IMR-90 (cell line): ENCODE results near the gene ZNF701. TPM values are rescaled to one million over a fixed set of nuclear protein-coding genes. Genes with fewer than 3 reads are reported as not detected.

Source experiments
- ATAC-seq: fragments of 200-7000 bp; cut with Tn5 transposase; 2 replicates; pipeline ENCODE4 v1.9.1; 2020; ENCODE audit warnings: low read depth, mild to moderate bottlenecking, moderate library complexity
- BruUV-seq: library from RNA; stranded (reverse); fragments of 400-500 nt; replicated peaks from 2 replicates; lab custom pipeline; 2021; lab: Mats Ljungman, UMichigan
- CTCF ChIA-PET: fragments of 300-600 bp; formaldehyde crosslinking; extraction: SDS; loops from one replicate; lab custom pipeline; 2021; ENCODE audit warnings: antibody characterized with exemption; lab: Yijun Ruan, JAX
- POLR2A ChIA-PET: fragments of 300-600 bp; sonication (Branson Sonifier 250); formaldehyde crosslinking; loops from one replicate; lab custom pipeline; 2022; ENCODE audit warnings: antibody characterized with exemption; ENCODE audit not compliant: unreplicated experiment; lab: Charles Lee
- DNase-seq: peaks from one replicate; pipeline ENCODE4 v3.0.0; 2013
- H2AFZ ChIP-seq: replicated peaks from 2 replicates; pipeline ENCODE3; 2013; ENCODE audit warnings: low read length, mild to moderate bottlenecking; ENCODE audit not compliant: poor library complexity
- H2AK5ac ChIP-seq: 2 replicates; pipeline ENCODE4 v1.6.1; 2013; ENCODE audit warnings: low read depth, low read length, inconsistent platforms
- H2AK9ac ChIP-seq: replicated peaks from 2 replicates; pipeline ENCODE3; 2013; ENCODE audit warnings: mild to moderate bottlenecking, low read depth, low read length, moderate library complexity; ENCODE audit not compliant: poor library complexity
- H2BK120ac ChIP-seq: 2 replicates; pipeline ENCODE4 v1.6.1; 2013; ENCODE audit warnings: low read depth, low read length, inconsistent platforms
- H2BK15ac ChIP-seq: 3 replicates; pipeline ENCODE4 v1.6.1; 2013; ENCODE audit warnings: low read depth, low read length, inconsistent platforms
- H2BK20ac ChIP-seq: 2 replicates; pipeline ENCODE4 v1.6.1; 2013; ENCODE audit warnings: low read depth, mild to moderate bottlenecking, inconsistent platforms, low read length, moderate library complexity
- H2BK5ac ChIP-seq: 2 replicates; pipeline ENCODE4 v1.6.1; 2013; ENCODE audit warnings: mild to moderate bottlenecking, low read depth, low read length, inconsistent platforms; ENCODE audit not compliant: poor library complexity, severe bottlenecking
- H3K14ac ChIP-seq: replicated peaks from 2 replicates; pipeline ENCODE4 v1.6.1; 2013; ENCODE audit warnings: low read depth, low read length, inconsistent platforms
- H3K18ac ChIP-seq: 2 replicates; pipeline ENCODE4 v1.6.1; 2013; ENCODE audit warnings: low read depth, low read length, control low read depth
- H3K23ac ChIP-seq: 2 replicates; pipeline ENCODE4 v1.6.1; 2013; ENCODE audit warnings: low read depth, low read length, inconsistent platforms
- H3K27ac ChIP-seq: 2 replicates; pipeline ENCODE4 v1.5.1; 2013; ENCODE audit warnings: mild to moderate bottlenecking, control low read depth, low read length; ENCODE audit not compliant: insufficient read depth
- H3K27me3 ChIP-seq: 2 replicates; pipeline ENCODE4 v1.6.1; 2013; ENCODE audit warnings: low read length; ENCODE audit not compliant: control insufficient read depth, insufficient read depth
- H3K36me3 ChIP-seq: 2 replicates; pipeline ENCODE4 v1.6.1; 2013; ENCODE audit warnings: low read length, mixed read lengths; ENCODE audit not compliant: control insufficient read depth, insufficient read depth
- H3K4ac ChIP-seq: 2 replicates; pipeline ENCODE4 v1.6.1; 2013; ENCODE audit warnings: low read depth, low read length, inconsistent platforms
- H3K4me1 ChIP-seq: 2 replicates; pipeline ENCODE4 v1.6.1; 2013; ENCODE audit warnings: low read length, mixed read lengths; ENCODE audit not compliant: control insufficient read depth, insufficient read depth
- H3K4me2 ChIP-seq: 2 replicates; pipeline ENCODE4 v1.6.1; 2013; ENCODE audit warnings: low read depth, mild to moderate bottlenecking, control low read depth, low read length, moderate library complexity
- H3K4me3 ChIP-seq: 2 replicates; pipeline ENCODE4 v1.5.1; 2013; ENCODE audit warnings: low read depth, mild to moderate bottlenecking, control low read depth, low read length, moderate library complexity; ENCODE audit not compliant: insufficient read depth
- H3K56ac ChIP-seq: 2 replicates; pipeline ENCODE4 v1.6.1; 2013; ENCODE audit warnings: low read length, inconsistent platforms; ENCODE audit not compliant: insufficient read depth; ENCODE audit errors: extremely low read depth
- H3K79me1 ChIP-seq, 2 experiments: 2 replicates each; pipeline ENCODE4 v1.6.1; 2013; ENCODE audit warnings: low read length in 2 of 2, inconsistent platforms in 1 of 2, low read depth in 1 of 2
- H3K9ac ChIP-seq: 2 replicates; pipeline ENCODE4 v1.6.1; 2013; ENCODE audit warnings: low read depth, low read length, control low read depth
- H3K9me1 ChIP-seq: 2 replicates; pipeline ENCODE4 v1.6.1; 2013; ENCODE audit warnings: low read length, inconsistent platforms; ENCODE audit not compliant: insufficient read depth
- H3K9me3 ChIP-seq: 2 replicates; pipeline ENCODE4 v1.6.1; 2013; ENCODE audit warnings: low read length; ENCODE audit not compliant: control insufficient read depth, insufficient read depth
- H4K20me1 ChIP-seq: 2 replicates; pipeline ENCODE4 v1.6.1; 2013; ENCODE audit warnings: low read length, inconsistent platforms; ENCODE audit not compliant: insufficient read depth
- H4K5ac ChIP-seq: 2 replicates; pipeline ENCODE4 v1.6.1; 2013; ENCODE audit warnings: mild to moderate bottlenecking, low read depth, low read length, control low read depth
- H4K8ac ChIP-seq, 2 experiments: 2 replicates each; pipeline ENCODE4 v1.6.1; 2013; ENCODE audit warnings: low read depth in 2 of 2, low read length in 2 of 2, control low read depth in 1 of 2, inconsistent platforms in 1 of 2
- H4K91ac ChIP-seq: 2 replicates; pipeline ENCODE4 v1.6.1; 2013; ENCODE audit warnings: low read depth, low read length, inconsistent platforms; ENCODE audit not compliant: insufficient read depth
- BHLHE40 ChIP-seq: fragments of 150-350 bp; IDR thresholded peaks from 2 replicates; pipeline ENCODE4 v1.6.1; 2016; ENCODE audit warnings: mild to moderate bottlenecking, low read depth, low read length
- FOS ChIP-seq: fragments of 150-350 bp; IDR thresholded peaks from 2 replicates; pipeline ENCODE4 v1.6.1; 2016; ENCODE audit warnings: low read depth, low read length
- MAFK ChIP-seq: IDR thresholded peaks from 2 replicates; pipeline ENCODE4 v1.6.1; 2012; ENCODE audit warnings: low read depth, low read length, improper control_type of control experiment
- MAZ ChIP-seq: IDR thresholded peaks from 2 replicates; pipeline ENCODE4 v1.6.1; 2012; ENCODE audit warnings: low read depth, mild to moderate bottlenecking, low read length, improper control_type of control experiment, moderate library complexity, borderline replicate concordance
- MXI1 ChIP-seq: IDR thresholded peaks from 2 replicates; pipeline ENCODE4 v1.6.1; 2012; ENCODE audit warnings: low read depth, mild to moderate bottlenecking, low read length, moderate library complexity, borderline replicate concordance
- NFE2L2 ChIP-seq: fragments of 150-350 bp; IDR thresholded peaks from 2 replicates; pipeline ENCODE4 v1.6.1; 2016; ENCODE audit warnings: low read depth, mild to moderate bottlenecking, low read length
- RAD21 ChIP-seq: IDR thresholded peaks from 2 replicates; pipeline ENCODE4 v1.6.1; 2012; ENCODE audit warnings: low read length, improper control_type of control experiment
- RCOR1 ChIP-seq: IDR thresholded peaks from 2 replicates; pipeline ENCODE4 v1.6.1; 2012; ENCODE audit warnings: mild to moderate bottlenecking, low read length, improper control_type of control experiment; ENCODE audit not compliant: insufficient replicate concordance
- SMC3 ChIP-seq: fragments of 150-350 bp; IDR thresholded peaks from 2 replicates; pipeline ENCODE4 v1.6.1; 2016; ENCODE audit warnings: low read depth, mild to moderate bottlenecking, antibody characterized with exemption, low read length, moderate library complexity
- WGBS, 2 experiments: methylation state at CpG; one replicate each; pipeline versions ENCODE4 v1.1.5 to v1.1.7; 2013; ENCODE audit warnings: missing lambda C conversion rate in 2 of 2; ENCODE audit not compliant: insufficient read length in 1 of 2; ENCODE audit errors: extremely low coverage in 2 of 2; 5-methylcytosine and 5-hydroxymethylcytosine counted together
- dilution Hi-C: fragments of 300-500 bp; cut with HindIII; formaldehyde crosslinking; loops from one replicate; pipeline ENCODE4 v1.14.3; 2018; ENCODE audit warnings: low sequenced_read_pairs; ENCODE audit not compliant: unreplicated experiment
- in situ Hi-C: fragments of 300-500 bp; cut with MboI; formaldehyde crosslinking; loops from 3 replicates; pipeline ENCODE4 v1.14.3; 2019; ENCODE audit warnings: low sequenced_read_pairs, inconsistent platforms, mixed read lengths
- intact Hi-C: fragments of 100-400 bp; cut with micrococcal nuclease; formaldehyde crosslinking; loops from 2 replicates; pipeline ENCODE4 v1.10.0; 2022
- polyA plus RNA-seq, 3 experiments: library from polyadenylated mRNA; depleted of rRNA; stranded (reverse); fragments of >200 nt; gene quantifications; 2 replicates each; pipeline ENCODE4 v1.2.3, GENCODE V29; 2012; ENCODE audit warnings: low replicate concordance in 1 of 3
- total RNA-seq: library from RNA; depleted of rRNA; stranded (reverse); fragments of >200 nt; gene quantifications from 2 replicates; pipeline ENCODE4 v1.2.3, GENCODE V29; 2012
- TF ChIP-seq, protein P1 (sequence below): fragments of 150-350 bp; IDR thresholded peaks from 2 replicates; pipeline ENCODE4 v1.6.1; 2017; ENCODE audit warnings: mild to moderate bottlenecking, antibody characterized with exemption, low read length, low read depth

Gene ZNF701
- total and polyA plus RNA-seq, 2 of the 4 experiments (the other 2 are of a cell fraction), result 3.8 to 12.2 TPM

DNA sequence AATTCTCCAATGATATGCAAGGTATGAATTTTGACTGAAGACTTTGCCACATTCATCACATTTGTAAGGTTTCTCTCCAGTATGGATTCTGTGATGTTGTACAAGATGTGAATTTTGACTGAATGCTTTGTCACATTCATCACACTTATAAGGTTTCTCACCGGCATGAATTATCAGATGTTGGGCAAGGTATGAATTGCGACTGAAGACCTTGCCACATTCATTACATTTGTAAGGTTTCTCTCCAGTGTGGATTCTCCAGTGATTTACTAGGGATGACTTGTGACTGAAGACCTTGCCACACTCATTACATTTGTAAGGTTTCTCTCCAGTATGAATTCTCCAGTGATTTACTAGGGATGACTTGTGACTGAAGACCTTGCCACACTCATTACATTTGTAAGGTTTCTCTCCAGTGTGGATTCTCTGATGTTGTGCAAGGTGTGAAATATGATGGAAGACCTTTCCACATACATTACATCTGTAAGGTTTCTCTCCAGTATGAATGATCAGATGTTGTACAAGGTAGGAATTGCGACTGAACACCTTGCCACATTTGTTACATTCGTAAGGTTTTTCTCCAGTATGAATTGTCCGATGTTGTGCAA, 43.3 kb downstream of the ZNF701 start:
- no peak overlapping the region for H3K14ac ChIP-seq
- no peak overlapping the region for H2AK9ac ChIP-seq
- H3K27ac ChIP-seq, result no peak overlapping the region
- no peak overlapping the region for H2BK120ac ChIP-seq
- no peak overlapping the region for H2AK5ac ChIP-seq
- H3K23ac ChIP-seq, result no peak overlapping the region
- H2BK20ac ChIP-seq, result no peak overlapping the region
- H3K4me1 ChIP-seq, result no peaks in the 10 kb centered on the region
- H3K27me3 ChIP-seq, result no peaks in the 10 kb centered on the region
- ChIA-PET CTCF (no interaction called here), POLR2A (no interaction called here)
- H3K9me3 ChIP-seq, result peaks cover 41% of the 10 kb centered on the region
- H2BK5ac ChIP-seq, result no peak overlapping the region
- H3K9me1 ChIP-seq, result no peaks in the 10 kb centered on the region
- no peak overlapping the region for H3K56ac ChIP-seq
- dilution Hi-C loops, result no loop called here
- TF ChIP-seq FOS (no peak), BHLHE40 (no peak), RAD21 (no peak), MAZ (no peak), NFE2L2 (no peak), MAFK (no peak), RCOR1 (no peak), SMC3 (no peak), MXI1 (no peak)
- TF ChIP-seq, protein P1, sequence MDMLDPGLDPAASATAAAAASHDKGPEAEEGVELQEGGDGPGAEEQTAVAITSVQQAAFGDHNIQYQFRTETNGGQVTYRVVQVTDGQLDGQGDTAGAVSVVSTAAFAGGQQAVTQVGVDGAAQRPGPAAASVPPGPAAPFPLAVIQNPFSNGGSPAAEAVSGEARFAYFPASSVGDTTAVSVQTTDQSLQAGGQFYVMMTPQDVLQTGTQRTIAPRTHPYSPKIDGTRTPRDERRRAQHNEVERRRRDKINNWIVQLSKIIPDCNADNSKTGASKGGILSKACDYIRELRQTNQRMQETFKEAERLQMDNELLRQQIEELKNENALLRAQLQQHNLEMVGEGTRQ, result no peak
- H4K91ac ChIP-seq, result no peak overlapping the region
- H3K36me3 ChIP-seq, result peaks cover 30% of the 10 kb centered on the region
- no peak for ATAC-seq
- no TSS peak for BruUV-seq
- H3K79me1 ChIP-seq, result peaks cover 6 to 20% of the 10 kb centered on the region in 2 experiments; a peak in 2 of 4 replicates
- no peak overlapping the region for H3K4ac ChIP-seq
- H4K8ac ChIP-seq, result no peak overlapping the region
- H4K5ac ChIP-seq, result no peak overlapping the region
- no peak overlapping the region for H2BK15ac ChIP-seq
- no CpG with 5 or more reads among the region's 5 CpGs for WGBS, 2 experiments
- H3K18ac ChIP-seq, result no peak overlapping the region
- H2AFZ ChIP-seq, result no peak overlapping the region
- in situ Hi-C loops, result no loop called here
- H3K4me2 ChIP-seq, result no peak overlapping the region
- intact Hi-C loops, result no loop called here
- DNase-seq, result no peak
- H3K9ac ChIP-seq, result no peak overlapping the region
- H3K4me3 ChIP-seq, result no peak overlapping the region
- no peaks in the 10 kb centered on the region for H4K20me1 ChIP-seq
